GM21528 (cell line): ENCODE measurements around the gene KIAA2012.
"Not testable (repeated sequence)": the region's sequence is repeated elsewhere in the genome, so short reads cannot be mapped to it uniquely, and the experiment has no call there.

ENCODE experiments used
- ATAC-seq: cut with Tn5 transposase; IDR thresholded peaks from one replicate; pipeline ENCODE4 v1.9.1; 2021; ENCODE audit warnings: mild to moderate bottlenecking, moderate library complexity; ENCODE audit not compliant: unreplicated experiment, low FRiP score

Gene KIAA2012

GRCh38 chr2:202112041-202112440, 39.0 kb downstream of the KIAA2012 start:
- no peak for ATAC-seq

DNA sequence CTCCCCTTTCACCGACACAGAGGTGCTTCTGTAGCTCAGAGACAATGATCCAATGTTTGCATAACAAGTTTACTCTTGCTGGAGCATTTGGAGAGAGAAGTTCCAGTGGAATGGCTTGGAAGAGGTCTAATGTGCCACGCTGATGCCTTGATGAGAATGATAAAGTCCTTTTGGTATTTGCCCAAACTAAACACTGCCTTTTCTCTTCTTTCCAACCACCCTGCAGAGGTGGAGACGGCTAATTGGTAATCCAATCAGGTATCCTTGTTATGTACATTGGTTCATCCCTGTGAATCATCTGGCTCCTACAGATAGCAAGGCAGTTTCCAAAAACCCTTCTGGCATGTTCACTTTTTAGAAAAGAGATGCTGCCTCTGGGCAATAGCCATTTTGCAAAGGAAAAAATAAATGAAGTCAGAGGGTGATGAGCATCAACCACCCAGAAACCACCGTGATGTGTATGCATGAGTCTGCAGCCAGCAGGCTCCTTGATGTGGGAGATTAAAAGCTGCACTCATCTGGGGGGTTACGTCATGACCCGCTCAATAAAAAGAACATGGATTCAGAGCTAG, 40.6 kb downstream of the KIAA2012 start:
- ATAC-seq: no peak

DNA sequence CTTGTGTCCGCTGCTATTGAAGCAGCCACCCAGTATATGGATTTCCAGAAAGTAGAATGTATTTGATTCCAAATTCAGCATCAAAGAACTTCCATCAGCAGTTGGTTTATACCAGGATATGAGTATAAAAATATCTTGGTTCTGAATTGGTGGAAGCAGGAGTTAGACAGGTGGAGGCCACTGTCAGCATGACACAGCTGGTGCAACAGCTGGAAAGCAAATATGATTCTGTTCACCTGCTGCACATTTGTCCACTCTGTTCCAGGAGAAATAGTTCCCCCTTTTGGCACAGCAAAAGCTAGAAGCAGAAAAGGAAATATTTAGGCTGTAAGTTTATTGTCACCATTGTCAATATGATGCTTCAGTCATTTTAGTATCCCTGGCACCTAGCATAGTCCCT, 41.2 kb downstream of the KIAA2012 start:
- no peak for ATAC-seq

DNA sequence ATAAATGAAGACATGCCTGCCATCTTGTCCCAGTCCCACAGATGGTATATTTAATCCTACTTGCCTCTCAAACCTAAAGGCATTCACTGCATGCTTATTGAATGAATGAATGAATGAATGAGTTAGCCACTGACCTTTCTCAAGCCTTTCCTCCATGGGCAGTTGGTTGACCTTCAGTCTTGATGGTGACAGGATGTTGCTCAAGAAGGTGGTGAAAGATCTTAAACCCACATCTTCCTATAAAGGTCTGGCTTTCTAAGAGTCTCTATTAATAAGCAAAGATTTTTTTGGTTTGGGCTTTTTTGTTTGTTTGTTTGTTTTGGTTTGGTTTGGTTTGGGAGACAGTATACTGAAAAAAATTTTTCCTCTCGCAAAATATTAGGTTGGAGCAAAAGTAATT, 41.7 kb downstream of the KIAA2012 start:
- no peak for ATAC-seq

- ATAC-seq: no peak
Measured at GRCh38 chr2:202115479-202115971, 42.5 kb downstream of the KIAA2012 start.

DNA sequence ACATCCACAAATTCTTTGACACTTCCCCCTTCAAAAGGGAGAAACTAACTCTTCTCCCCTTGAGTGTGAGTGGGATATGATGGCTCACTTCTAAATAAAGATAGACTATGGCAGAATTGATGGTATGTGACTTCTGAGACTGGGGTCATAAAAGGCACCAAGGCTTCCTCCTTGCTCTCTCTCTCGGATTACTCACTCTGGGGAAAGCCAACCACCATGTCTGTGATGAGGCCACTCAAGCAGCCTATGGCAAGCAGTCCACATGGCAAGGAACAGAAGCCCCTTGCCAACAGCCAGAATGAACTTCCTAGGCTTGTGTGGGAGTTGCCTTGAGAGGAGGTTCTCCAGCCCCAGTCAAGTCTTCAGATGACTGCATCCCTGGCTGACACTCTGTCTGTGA, 43.6 kb downstream of the KIAA2012 start:
- no peak for ATAC-seq

DNA sequence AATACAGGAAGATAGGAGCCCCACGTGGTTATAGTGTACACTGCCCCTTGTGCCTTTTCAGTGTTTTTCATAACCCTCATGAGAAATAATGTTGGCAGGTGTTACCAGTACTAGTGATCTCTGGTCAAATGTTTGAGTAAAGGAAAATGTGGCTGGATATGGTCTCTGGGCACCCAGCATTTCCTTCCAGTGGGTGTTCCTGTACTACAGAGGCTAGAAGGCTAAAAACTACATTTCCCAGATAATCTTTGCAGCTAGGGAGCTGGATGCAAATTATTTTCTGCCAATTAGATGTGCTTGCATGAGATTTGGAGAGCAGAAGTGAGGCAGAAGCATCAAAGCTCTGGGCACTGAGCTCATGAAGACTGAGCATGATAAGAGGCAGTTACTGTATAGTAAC, 45.1 kb downstream of the KIAA2012 start:
- ATAC-seq: no peak

- no peak for ATAC-seq
Measured at GRCh38 chr2:202120828-202121227, 47.8 kb downstream of the KIAA2012 start.

DNA sequence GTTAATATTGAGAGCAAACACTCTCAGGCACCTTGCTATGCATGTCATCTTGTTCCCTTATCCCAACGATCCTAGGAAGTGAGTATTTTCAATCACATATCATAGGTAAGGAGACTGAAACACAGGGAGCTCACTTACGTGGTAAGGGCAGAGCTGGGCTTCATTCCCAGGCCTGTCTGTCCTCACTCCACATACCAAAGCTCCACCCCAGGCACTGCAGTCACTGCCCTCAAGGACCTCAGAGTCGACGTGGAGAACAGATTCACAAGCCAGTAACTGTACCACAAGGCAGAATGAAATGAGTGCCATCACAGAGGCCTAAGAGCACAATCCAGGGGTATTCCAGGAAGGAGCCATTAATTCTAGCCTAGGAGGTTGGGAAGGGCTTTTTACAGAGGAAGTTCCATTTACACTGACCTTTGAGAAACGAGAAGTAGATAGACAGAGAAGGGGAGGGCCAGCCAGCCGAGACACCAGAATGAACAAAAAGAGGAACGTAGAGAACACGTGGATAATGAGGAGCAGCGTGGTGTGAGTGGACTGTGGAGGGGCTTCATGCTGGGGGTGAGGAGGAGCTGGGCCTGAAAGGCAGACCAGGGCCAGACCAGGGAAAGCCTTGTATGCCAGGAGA, 48.6 kb downstream of the KIAA2012 start:
- no peak for ATAC-seq

DNA sequence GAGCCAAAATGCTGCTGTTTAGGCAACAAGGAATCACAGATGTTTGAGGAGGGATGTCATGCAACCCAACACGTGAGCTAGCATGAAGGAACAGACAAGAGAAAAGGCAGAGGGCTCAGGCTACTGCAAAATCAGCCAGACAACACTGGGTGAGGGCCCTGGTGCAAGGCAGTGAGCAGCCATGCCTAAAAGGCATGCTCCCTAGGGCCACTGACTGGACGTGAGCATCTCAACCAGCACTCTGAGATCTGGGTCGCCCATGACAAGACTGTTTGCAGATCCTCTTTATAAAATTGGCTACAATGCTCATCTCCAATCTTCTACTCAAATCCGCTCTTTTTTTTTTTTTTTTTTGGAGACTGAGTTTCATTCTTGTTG, 49.1 kb downstream of the KIAA2012 start:
- ATAC-seq: no peak

DNA sequence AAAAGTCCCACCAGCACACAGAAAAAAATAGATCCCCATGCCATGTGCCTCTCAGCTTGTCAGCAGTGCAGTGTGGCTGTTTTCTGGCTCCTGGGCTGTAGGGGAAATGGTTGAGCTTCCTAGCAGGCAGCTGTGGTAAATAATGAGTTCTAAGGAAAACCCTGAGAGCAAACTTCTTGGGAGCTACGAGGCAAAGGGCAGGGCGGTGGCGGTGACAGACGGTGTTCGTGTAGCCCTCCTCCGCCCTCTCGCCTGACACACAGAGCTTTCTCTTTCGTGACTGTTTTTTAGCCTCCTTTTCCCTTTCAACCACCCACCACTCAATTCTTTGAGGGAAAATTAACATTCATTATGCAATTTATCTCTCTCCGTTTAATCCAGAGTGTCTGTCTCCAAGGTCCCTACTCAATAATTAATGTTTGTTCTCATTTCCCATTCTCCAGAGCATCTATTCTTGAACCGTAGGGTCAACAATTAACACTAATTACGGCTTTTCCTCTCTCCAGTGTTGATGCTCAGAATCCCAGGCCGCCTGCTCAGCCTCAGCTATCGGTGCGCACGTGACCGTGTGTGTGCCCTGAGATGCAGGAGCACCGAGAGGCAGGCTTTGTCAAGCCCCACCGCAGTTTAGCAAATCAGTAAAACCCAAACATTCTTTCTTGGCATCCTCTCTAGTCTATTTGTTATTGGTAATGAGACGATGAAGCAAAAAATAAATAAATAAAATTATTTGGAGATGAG, 50.1 kb downstream of the KIAA2012 start:
- no peak for ATAC-seq

- ATAC-seq: no peak
Measured at GRCh38 chr2:202124286-202124685, 51.2 kb downstream of the KIAA2012 start.

- no peak for ATAC-seq
Measured at GRCh38 chr2:202127687-202128331, 54.8 kb downstream of the KIAA2012 start.

DNA sequence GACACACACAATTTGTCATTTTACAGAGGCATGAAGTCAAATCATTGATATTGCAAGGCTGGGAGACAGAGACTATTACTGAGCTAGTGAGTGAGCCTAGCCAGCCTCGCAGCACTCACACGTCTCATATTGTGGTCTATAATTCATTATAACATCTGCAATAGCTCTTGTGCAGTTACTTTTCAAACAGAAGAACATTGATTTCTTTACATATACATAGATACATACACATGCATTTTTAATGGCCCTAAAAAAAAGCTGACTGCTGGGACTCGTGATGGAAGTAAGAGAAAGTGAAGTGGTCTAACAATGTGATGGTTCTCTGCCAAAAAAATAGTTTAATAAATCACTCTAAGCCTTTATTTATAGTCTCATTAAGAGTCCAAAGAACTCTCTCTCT, 56.8 kb downstream of the KIAA2012 start:
- ATAC-seq: no peak

DNA sequence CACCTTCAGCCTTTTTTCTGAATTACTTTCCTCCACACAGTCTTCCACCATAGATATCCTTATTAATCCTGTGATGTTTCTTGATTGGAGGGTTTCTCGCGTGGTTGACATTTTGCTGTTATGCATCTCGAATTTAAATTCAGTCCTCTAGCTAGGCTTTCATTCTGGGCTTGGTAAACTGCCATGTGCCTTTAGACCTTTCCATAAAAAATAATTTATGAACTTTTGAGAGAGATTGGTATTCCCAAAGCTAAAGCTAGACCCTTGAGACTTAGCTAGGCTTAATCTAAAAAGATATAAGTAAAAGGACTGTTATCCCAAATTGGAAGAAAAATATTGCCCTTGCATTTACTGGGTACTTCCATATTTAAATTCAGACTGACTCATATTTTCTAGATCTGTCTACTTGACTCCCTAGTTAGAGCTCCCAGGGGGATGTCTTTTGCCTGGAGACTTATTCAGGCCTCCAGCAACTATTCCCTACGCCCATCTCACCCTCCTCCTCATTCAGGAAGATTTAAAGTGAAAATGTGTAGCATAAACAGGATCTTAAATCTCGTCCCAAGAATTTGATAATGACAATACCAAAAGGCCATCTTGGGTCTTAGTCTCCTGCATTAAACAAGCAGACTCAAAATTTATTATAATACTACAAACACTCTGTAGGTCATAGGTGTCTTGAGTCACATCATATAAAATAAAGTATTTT, 60.3 kb downstream of the KIAA2012 start:
- ATAC-seq: no peak

DNA sequence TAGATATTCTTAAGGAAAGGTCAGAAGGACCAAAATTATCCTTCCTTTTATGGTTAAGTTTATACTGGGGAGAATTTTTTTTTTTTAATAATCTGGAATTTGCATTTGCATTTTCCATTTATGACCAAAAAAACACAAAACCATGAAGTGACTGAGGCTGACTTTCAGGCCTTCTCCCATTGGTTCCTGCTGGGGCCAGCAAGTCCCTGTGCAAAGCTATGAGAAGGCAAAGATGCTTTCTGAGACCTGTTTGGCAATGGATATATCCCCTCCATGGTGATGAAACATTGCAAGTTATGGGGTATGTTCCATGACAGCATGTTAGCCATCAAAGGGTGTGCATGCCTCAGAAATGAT, 60.8 kb downstream of the KIAA2012 start:
- no peak for ATAC-seq

DNA sequence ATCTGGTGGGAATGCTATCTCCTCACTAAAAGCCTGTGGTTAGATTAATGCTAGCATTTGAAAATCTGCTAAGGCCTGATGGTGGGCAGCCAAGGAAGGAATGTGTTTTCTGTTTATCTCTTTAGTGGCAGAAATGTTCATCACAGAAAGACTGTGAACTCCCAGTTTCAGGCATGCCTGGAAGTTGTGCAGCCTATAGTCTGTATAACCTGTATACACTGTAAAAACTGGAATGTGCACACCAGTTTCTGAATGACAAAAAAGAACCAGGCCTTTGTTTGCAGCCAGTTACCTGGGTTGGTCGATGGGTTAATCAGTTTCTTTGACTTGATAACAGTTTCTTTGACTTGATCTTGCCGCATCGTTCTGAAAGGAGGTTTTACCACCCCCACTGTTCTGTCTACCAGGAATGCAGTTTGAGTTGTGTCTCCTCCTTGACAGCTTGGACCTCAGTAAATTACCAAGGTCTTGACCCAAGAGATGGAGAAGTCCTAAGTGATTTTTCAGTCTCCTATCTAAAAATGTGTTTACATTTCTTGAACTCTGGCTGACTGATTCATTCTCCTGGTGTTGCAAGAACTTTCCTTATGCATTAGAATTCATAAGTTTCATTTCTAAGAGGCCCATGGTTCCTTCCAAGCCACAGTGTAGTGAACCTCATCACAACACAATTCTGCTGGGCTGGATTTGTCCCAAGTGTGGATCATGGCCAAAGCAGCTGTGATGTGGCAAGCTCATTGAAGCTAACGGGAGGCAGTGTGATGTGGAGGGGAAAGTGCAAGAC, 62.2 kb downstream of the KIAA2012 start:
- no peak for ATAC-seq

DNA sequence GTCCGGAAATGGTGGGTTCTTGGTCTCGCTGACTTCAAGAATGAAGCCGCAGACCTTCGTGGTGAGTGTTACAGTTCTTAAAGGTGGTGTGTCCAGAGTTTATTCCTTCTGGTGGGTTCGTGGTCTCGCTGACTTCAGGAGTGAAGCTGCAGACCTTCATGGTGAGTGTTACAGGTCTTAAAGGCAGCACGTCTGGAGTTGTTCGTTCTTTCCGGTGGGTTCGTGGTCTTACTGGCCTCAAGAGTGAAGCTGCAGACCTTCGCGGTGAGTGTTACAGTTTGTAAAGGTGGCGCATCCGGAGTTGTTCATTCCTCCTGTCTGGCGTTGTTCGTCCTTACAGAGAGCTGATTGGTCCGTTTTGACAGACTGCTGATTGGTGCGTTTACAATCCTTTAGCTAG, 63.0 kb downstream of the KIAA2012 start:
- not testable (repeated sequence) for ATAC-seq

DNA sequence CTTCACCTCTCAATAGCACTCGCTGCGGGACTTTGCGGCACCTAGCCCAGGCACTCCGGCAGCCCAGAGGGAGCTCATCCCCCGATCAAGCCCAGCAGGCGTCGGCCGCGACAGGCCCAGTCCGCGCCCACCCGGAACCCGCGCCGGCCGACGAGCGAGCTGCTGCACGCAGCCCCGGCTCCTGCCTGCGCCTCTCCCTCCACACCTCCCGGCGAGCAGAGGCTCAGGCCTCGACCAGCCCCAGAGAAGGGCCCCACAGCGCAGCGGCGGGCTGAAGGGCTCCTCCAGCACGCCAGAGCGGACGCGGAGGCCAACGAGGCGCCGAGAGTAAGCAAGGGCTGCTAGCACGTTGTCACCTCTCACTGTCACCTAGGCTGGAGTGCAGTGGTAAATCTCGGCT, 63.5 kb downstream of the KIAA2012 start:
- ATAC-seq: no peak
